GM12878 (cell line): ENCODE measurements around the gene EYS.

Experiments used
- CREB1 ChIP-seq: IDR thresholded peaks from 2 replicates; pipeline ENCODE4 v1.6.1; 2012; ENCODE audit warnings: low read depth, mild to moderate bottlenecking, inconsistent platforms
- GABPA ChIP-seq: IDR thresholded peaks from 2 replicates; pipeline ENCODE4 v1.6.1; 2014; ENCODE audit warnings: antibody characterized with exemption, low read depth, mild to moderate bottlenecking, inconsistent platforms
- HDAC2 ChIP-seq: fragments of 200-600 bp; sonication (generic); IDR thresholded peaks from 2 replicates; pipeline ENCODE4 v1.6.1; 2017
- MXI1 ChIP-seq: fragments of 150-350 bp; IDR thresholded peaks from 2 replicates; pipeline ENCODE4 v1.6.1; 2011; ENCODE audit warnings: low read depth, mild to moderate bottlenecking, inconsistent platforms, low read length, improper control_type of control experiment
- RAD21 ChIP-seq: IDR thresholded peaks from 2 replicates; pipeline ENCODE4 v1.6.1; 2011; ENCODE audit warnings: mild to moderate bottlenecking, low read depth, low read length, moderate library complexity; ENCODE audit not compliant: insufficient read depth
- SIN3A ChIP-seq: IDR thresholded peaks from 2 replicates; pipeline ENCODE4 v1.6.1; 2012; ENCODE audit warnings: low read depth, low read length, improper control_type of control experiment
- USF2 ChIP-seq: IDR thresholded peaks from 2 replicates; pipeline ENCODE4 v1.6.1; 2011; ENCODE audit warnings: low read depth, low read length, improper control_type of control experiment, borderline replicate concordance
- WRNIP1 ChIP-seq: IDR thresholded peaks from 2 replicates; pipeline ENCODE4 v1.6.1; 2011; ENCODE audit warnings: low read depth, low read length, improper control_type of control experiment, borderline replicate concordance
- TF ChIP-seq, protein P1 (sequence below), 3 experiments: IDR thresholded peaks in 2 of 3; conservative IDR thresholded peaks in 1 of 3; 2 replicates each; pipeline ENCODE4 v1.5.1; 2011; ENCODE audit warnings: low read depth in 3 of 3, low read length in 3 of 3, mild to moderate bottlenecking in 3 of 3, control low read depth in 2 of 3, moderate library complexity in 2 of 3, inconsistent platforms in 1 of 3, mixed read lengths in 1 of 3; ENCODE audit not compliant: control insufficient read depth in 2 of 3, insufficient read depth in 1 of 3; ENCODE audit errors: extremely low read depth in 1 of 3
- TF ChIP-seq, protein P2 (sequence below): fragments of 450-650 bp; IDR thresholded peaks from 2 replicates; pipeline ENCODE4 v1.6.1; 2016; ENCODE audit warnings: mild to moderate bottlenecking, moderate library complexity, borderline replicate concordance

- TF ChIP-seq GABPA (no peak), CREB1 (no peak), HDAC2 (no peak), RAD21 (no peak), SIN3A (no peak), WRNIP1 (no peak), MXI1 (no peak), USF2 (no peak)
- TF ChIP-seq, protein P1, sequence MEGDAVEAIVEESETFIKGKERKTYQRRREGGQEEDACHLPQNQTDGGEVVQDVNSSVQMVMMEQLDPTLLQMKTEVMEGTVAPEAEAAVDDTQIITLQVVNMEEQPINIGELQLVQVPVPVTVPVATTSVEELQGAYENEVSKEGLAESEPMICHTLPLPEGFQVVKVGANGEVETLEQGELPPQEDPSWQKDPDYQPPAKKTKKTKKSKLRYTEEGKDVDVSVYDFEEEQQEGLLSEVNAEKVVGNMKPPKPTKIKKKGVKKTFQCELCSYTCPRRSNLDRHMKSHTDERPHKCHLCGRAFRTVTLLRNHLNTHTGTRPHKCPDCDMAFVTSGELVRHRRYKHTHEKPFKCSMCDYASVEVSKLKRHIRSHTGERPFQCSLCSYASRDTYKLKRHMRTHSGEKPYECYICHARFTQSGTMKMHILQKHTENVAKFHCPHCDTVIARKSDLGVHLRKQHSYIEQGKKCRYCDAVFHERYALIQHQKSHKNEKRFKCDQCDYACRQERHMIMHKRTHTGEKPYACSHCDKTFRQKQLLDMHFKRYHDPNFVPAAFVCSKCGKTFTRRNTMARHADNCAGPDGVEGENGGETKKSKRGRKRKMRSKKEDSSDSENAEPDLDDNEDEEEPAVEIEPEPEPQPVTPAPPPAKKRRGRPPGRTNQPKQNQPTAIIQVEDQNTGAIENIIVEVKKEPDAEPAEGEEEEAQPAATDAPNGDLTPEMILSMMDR (IDR thresholded peaks at IDR 0.05 in 2 of 3, conservative IDR thresholded peaks at IDR 0.05 in 1 of 3; ENCODE audit: control insufficient read depth in 2 of 3, extremely low read depth in 1 of 3, insufficient read depth in 1 of 3, low read depth in 3 of 3, low read length in 3 of 3) = no peak
- TF ChIP-seq, protein P2, sequence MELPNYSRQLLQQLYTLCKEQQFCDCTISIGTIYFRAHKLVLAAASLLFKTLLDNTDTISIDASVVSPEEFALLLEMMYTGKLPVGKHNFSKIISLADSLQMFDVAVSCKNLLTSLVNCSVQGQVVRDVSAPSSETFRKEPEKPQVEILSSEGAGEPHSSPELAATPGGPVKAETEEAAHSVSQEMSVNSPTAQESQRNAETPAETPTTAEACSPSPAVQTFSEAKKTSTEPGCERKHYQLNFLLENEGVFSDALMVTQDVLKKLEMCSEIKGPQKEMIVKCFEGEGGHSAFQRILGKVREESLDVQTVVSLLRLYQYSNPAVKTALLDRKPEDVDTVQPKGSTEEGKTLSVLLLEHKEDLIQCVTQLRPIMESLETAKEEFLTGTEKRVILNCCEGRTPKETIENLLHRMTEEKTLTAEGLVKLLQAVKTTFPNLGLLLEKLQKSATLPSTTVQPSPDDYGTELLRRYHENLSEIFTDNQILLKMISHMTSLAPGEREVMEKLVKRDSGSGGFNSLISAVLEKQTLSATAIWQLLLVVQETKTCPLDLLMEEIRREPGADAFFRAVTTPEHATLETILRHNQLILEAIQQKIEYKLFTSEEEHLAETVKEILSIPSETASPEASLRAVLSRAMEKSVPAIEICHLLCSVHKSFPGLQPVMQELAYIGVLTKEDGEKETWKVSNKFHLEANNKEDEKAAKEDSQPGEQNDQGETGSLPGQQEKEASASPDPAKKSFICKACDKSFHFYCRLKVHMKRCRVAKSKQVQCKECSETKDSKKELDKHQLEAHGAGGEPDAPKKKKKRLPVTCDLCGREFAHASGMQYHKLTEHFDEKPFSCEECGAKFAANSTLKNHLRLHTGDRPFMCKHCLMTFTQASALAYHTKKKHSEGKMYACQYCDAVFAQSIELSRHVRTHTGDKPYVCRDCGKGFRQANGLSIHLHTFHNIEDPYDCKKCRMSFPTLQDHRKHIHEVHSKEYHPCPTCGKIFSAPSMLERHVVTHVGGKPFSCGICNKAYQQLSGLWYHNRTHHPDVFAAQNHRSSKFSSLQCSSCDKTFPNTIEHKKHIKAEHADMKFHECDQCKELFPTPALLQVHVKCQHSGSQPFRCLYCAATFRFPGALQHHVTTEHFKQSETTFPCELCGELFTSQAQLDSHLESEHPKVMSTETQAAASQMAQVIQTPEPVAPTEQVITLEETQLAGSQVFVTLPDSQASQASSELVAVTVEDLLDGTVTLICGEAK = no peak
Observed at GRCh38 chr6:65126667-65127066, 580.4 kb downstream of the EYS start.
